Suppressor macrophage treated with lipopolysaccharide for 4 hours (primary cell): Measurements from ENCODE around the gene AQP12A.

Experiments used
- DNase-seq: peaks from one replicate; pipeline ENCODE4 v3.0.0-alpha.2; 2020

The AQP12A gene

GRCh38 chr2:240711296-240711695 lies 19.6 kb downstream of the AQP12A start:
- DNase-seq, result no peak

GRCh38 chr2:240711701-240712100 lies 20.0 kb downstream of the AQP12A start:
- DNase-seq, result no peak

GRCh38 chr2:240712121-240712520 lies 20.5 kb downstream of the AQP12A start:
- no peak for DNase-seq

GRCh38 chr2:240713071-240713927 lies 21.6 kb downstream of the AQP12A start:
- DNase-seq, result no peak

GRCh38 chr2:240713928-240714746 lies 22.5 kb downstream of the AQP12A start:
- DNase-seq, result no peak

GRCh38 chr2:240714747-240715725 lies 23.4 kb downstream of the AQP12A start:
- no peak for DNase-seq

- DNase-seq, result no peak
These were observed 24.6 kb downstream of the AQP12A start for GRCh38 chr2:240716130-240716798.

- no peak for DNase-seq
These were observed 25.5 kb downstream of the AQP12A start for GRCh38 chr2:240717181-240717641.

- no peak for DNase-seq
These were observed 26.3 kb downstream of the AQP12A start for GRCh38 chr2:240717681-240718581.

GRCh38 chr2:240718896-240719490 lies 27.3 kb downstream of the AQP12A start:
- no peak for DNase-seq

- DNase-seq, result no peak
These were observed 28.2 kb downstream of the AQP12A start for GRCh38 chr2:240719676-240720545.

GRCh38 chr2:240720686-240721595 lies 29.3 kb downstream of the AQP12A start:
- no peak for DNase-seq

- DNase-seq, result no peak
These were observed 30.0 kb downstream of the AQP12A start for GRCh38 chr2:240721596-240722180.

- no peak for DNase-seq
These were observed 30.7 kb downstream of the AQP12A start for GRCh38 chr2:240722376-240722775.

- no peak for DNase-seq
These were observed 31.4 kb downstream of the AQP12A start for GRCh38 chr2:240722796-240723735.

GRCh38 chr2:240723851-240724250 lies 32.2 kb downstream of the AQP12A start:
- DNase-seq, result no peak

- no peak for DNase-seq
These were observed 32.8 kb downstream of the AQP12A start for GRCh38 chr2:240724431-240724830.
